Kidney glomerular epithelial cell (primary cell): ENCODE data around the gene HCRT.

Experiments
- DNase-seq: peaks from one replicate; lab custom pipeline; 2025; lab: John Stamatoyannopoulos, UW

Gene HCRT

GRCh38 chr17:42138749-42139492 is 46.3 kb downstream of the HCRT start:
- no peak for DNase-seq

- no peak for DNase-seq
Measured at GRCh38 chr17:42136654-42137051, 48.6 kb downstream of the HCRT start.

- peak; percentile 58 for DNase-seq
Measured at GRCh38 chr17:42135664-42136653, 49.3 kb downstream of the HCRT start.

- DNase-seq = no peak
Measured at GRCh38 chr17:42135151-42135550, 50.1 kb downstream of the HCRT start.
